ENCODE results near the gene NOB1.
"Not testable (repeated sequence)": the region's sequence is repeated elsewhere in the genome, so short reads cannot be mapped to it uniquely, and the experiment has no call there.

Gene NOB1

DNA sequence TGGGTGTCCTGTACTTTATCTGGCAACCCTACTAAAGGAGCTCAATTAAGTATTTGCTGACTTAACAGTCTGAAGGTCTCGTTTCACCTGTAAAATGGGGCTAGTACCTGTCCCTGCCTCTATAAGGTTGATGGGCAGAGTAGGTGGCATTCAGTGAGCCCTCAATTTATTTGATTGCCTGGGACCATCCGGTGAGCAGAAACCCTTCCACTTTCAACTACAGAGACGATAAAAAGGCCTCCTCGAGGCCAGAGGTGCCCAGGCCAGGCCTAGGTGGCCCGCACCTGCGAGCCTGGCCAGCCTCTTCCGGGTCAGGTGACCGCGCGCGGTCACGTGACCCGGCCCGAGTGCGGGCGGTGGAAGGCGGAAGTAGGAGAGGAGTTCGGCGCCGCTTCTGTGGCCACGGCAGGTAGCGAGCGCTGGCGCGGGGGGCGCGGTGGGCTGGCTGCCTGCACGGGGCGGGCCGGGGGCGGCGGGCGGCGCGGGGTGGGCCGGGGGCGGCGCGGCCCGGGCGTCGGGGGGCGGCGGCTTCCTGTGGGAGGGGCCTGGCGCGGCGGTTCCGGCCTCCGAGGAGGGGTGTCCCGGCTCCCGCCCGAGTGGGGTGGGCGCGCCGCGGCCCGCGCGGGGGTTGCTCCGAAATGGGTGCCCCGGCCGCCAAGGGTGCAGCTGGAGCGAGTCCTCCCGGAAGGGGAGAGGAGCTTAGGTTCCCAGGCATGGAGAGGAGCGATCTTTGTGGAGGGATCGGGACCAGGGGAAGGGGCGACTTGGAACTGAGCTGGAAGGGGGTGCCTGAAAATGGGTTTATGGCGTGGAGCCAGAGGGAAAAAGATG lies 7.5 kb upstream of the NOB1 start, which contains the start of gene WWP2:
Gene WWP2 (plus strand): TSS at position 350 of the 831 bp plus-strand sequence. CDS start 24,679 bp downstream, outside the sequence.
- DNase-seq: peak in 55 of 58 donors; percentile 28 to 89 (median 69)

DNA sequence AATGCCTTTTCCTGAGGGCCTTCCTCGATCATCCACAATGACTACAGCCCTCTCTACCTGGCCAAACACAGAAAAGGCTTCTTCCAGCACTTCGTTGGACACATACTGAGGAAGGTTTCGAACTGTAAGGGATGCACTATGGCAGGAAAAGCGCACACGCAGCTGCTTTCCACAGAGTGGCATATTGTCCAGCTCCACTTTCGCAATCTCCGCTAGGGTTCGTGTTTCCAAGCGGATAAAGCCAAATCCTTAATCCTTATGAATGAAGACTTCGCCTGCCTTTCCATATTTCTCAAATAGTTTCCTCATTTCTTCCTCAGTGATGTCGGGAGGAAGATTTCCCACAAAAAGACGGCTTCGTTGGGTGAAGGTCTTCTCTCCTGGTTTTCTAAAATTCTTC lies 2.6 kb upstream of the NOB1 start:
- DNase-seq: not testable (repeated sequence)

DNA sequence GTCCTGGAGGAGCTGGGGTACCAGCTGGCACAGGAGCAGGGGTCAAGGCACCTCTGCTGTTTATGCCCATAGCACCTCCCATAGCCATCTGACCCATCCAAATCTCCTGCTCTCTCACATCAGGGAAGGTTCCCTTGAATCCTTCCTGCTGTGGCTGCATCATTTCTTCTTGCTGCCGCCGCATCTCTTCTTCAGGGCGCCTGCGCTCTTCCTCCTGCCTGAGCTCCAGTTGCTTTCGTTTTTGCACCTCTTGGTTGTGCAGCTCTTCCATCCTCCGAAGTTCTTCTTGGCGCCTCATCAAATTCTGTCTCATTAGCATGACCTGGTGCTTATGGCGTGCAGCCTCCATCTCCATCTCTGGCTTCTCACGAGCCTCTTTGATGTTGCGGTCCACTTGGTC lies 2.0 kb upstream of the NOB1 start:
- DNase-seq: no peak

DNA sequence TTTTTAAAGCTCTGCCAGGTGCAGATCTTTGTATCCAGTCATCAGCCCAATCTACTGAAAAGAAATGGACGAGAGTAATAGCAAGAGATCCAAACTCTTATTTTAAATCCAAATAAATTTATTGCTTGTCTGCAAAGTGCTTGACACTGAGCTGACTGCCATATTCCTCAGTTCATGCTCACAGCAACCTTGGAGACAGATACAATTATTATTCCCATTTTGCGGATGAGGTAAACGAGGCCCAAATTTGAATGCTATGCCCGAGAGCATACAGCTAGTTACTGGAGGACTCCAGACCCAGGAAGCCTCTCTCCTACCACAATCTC lies 620 bp downstream of the NOB1 start:
- no peak for DNase-seq

DNA sequence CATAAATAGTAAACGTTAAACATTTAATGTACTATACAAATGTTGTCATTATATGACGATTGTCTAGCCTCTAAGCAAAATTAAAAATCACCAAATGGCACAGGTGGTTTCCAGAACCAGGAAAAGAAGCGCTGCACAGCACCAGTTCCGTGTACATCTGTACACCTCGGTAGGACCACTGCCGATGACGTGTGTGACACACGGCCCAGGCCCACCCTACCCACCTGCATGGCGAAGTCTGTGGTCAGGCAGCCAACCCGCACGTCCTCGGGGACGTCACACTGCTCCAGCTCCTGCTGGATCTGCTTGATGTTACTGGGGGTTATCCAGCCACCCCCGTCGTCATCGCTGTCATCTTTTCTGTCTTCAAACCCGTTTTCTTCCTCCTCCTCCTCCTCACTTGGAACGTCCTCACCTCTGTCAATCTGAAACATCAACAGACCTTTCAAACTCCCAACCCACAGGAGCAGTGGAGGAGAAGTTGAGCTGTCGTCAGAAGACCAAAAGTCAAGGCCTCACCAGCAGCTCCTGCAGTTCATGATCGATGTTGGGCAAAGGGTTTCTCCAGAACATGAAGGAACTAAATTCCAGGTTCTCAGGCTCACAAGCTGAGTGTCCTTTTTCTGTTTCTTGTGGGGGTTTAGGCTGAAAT lies 5.9 kb downstream of the NOB1 start:
- no peak for DNase-seq

DNA sequence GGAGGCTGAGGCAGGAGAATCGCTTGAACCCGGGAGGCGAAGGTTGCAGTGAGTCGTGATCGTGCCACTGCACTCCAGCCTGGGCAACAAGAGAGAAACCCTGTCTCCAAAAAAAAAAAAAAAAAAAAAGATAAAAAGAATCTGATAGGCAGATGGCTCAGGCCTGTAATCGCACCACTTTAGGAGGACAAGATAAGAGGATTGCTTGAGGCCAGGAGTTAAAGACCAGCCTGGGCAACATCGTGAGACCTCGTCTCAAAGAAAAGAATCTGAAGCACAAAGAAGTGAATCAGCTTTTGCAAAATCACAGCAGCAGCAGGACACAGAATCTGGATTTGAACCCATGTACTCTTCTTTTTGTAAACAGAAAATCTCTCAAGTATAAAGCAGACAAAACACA lies 7.6 kb downstream of the NOB1 start:
- DNase-seq: no peak

DNA sequence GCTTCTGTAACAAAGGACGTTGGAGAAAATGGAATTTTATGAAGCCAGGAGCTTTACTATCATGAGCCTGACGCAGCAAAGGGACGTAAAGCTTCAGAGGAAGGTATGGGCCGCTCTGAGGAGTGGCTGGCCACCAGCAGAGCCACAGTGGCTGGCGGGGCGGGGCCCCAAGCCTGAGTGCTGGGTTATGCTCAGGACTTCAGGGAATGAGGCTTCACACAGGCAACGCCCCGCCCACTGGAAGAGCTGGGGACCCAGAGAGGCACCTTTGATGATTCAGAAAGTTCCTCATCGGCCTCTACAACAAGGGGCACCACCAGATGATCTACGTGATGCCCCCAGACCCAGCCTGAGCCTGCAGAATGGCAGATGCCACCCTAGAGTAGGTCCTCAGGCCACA lies 8.8 kb downstream of the NOB1 start:
- DNase-seq: no peak

DNA sequence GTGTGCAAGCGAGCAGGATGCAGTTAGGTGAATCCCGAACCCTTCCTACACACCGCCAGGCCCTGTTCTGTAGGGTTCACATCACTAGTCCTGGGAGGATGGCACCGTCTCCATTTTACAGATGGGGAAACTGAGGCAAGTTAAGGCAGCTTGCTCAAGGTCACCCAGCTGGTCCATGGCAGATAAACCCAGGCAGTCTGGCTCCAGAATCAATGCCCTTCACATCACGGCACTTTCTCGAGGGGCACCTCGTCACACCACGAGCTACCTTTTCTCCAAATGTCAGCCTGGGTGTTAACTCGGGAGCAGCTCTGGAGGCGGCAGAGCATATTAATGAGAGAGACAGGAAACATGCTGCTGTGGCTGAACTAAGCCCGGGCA lies 9.5 kb downstream of the NOB1 start:
- no peak for DNase-seq

DNA sequence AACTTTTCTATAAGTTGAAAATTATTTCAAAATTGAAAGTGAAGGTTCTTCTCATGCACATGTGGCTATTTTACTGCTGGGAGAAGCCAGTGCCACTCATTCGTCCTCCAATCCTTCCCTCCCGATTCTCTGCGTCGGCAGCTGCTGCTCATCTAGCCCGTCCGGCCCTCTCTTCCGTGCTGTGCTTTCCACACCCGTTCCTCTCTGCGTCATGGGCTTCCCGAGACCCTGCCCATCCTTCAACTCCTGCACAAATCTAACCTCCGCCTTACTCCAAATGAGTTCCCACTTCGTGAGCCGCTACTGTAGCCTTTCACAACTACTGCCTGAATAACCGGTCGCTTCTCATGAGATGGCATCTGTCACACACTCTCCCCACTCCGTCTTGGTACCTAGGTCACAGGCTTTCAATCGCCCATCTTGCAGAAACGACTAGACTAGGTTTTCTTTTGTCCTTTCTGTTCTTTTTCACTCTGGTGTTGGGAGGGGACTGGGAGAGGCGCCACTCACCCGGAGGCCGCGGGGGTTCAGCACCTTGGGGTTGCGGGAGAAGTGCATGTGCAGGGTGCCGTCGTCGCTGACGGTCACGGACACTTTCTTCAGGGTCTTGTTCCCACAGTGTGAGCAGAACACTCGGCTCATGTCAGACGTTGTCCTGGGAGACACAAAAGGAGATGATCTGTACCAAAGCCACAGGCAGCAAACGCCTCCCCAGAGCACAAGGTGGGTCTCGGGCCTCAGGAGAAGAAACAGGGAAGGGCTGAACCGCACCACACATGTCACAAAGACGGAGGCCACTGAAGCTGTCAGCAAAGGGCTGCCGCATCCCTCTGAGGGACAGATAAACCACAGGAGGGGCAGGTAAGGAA lies 10.1 kb downstream of the NOB1 start:
- DNase-seq: no peak

DNA sequence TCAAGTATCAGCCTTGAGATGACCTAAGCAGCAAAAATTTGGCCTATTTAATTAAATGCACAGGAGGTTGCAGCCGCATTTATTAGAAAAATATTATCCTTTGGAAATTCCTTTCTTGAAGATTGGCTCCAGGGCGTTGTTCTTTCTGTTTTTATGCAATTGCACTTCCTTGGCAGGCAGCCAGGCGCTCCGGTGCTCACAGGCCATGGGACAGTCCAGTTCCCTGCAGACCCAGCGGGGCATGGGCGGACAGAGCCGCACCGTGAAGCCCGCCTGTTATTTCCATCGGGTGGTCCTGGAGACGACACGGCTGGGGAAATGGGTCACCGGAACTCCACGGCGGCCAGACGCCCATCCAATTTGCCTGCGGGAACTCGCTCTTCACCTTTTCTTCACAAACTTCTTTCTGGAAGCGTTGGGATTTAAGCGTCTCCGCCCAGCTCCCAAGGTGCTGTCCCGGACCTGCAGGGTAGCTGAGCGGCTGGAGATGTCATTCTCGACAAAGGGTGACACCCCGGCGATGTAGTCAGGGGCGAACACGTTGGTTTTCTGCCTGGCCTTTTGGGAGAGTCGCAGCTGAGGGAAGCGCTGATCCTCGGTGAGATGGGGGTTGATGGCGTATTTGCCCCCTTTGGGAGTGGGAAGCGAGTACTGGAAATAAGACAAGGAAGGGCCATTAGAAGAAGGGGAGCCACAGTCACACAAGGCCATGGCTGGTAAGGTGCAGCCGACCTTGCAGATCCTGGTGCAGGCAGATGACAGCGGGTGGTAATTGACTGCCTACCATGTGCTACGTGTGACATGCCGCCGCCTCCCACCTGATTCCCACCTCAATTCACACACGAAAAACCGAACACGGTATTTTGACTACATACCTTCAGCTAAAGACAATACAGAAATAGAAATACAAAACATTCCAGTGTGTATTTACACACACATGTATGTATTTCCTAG lies 12.5 kb downstream of the NOB1 start:
- peak in 30 of 58 donors; percentile 1 to 44 (median 10) for DNase-seq

DNA sequence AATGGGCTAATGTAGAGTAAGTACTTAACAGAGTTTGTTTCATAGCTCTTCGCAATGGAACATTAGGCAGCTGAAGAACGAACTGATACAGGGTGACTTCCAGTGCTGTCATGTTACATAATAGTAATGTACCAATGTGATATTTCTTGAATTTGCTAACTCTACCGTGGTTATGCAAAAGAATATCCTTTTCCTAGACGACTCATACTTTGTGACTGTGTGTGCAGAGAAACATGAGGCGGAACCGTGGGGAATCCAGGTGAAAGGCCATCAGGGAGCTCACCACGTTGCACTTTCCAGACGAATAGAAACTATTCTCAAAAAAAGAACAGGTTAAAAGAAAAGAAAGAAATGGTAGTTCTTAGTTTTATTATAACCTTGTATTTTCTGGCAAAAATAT lies 13.2 kb downstream of the NOB1 start:
- DNase-seq: no peak

DNA sequence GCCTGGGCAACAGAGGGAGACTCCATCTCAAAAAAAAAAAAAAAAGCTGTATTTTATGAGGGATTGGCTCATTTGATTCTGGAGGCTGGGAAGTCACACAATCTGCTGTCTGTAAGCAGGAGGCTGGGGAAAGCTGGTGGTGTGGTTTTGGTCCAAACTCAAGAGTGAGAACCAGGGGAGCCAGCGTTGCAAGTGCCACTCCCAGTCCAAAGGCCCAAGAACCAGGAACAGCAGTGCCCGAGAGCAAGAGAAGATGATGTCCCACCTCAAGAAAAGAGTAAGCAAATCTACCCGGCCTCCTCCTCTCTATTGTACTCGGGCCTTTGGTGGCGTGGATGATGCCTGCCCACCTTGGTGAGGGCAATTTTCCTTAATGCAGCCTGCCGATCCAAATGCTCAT lies 22.6 kb downstream of the NOB1 start:
- no peak for DNase-seq

DNA sequence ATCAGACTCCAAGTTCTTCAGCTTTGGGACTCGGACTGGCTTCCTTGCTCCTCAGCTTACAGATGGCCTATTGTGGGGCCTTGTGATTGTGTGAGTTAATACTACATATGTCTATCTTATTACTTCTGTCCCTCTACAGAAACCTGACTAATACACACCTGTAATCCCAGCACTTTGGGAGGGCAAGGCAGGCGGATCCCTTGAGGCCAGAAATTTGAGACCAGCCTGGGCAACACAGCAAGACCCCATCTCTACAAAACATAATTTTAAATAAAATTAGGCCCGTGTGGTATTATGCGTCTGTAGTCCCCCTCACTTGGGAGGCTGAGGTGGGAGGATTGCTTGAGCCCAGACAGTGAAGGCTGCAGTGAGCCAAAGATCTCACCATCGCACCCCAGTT lies 23.4 kb downstream of the NOB1 start:
- not testable (repeated sequence) for DNase-seq

DNA sequence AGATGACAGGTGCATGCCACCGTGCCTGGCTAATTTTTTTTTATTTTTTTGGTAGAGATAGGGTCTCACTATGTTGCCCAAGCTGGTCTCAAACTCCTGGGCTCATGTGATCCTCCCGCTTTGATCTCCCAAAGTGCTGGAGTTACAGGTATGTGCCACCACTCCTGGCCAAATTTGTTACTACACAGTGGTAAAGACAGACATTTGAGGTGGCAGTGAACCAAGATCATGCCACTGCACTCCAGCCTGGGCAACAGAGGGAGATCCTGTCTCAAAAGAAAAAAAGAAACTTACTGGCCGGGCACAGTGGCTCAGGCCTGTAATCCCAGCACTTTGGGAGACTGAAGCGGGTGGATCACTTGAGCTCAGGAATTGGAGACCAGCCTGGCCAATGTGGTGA lies 25.7 kb downstream of the NOB1 start:
- not testable (repeated sequence) for DNase-seq

DNA sequence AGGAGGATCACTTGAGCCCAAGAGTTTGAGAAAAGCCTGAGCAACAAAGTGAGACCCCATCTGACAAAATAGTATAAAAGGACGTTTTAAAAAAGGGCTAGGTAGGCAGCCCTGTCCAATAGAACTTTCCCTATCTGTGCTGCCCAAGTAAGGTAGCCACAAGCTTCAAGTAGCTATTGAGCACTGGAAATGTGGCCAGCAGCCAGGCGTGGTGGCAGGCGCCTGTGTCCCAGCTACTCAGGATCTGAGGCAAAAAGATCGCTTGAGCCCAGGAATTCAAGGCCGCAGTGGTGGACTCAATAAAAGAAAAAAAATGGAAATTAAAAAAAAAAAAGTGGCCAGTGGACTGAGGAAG lies 26.8 kb downstream of the NOB1 start:
- DNase-seq: peak in 45 of 58 donors; percentile 4 to 79 (median 40)

DNA sequence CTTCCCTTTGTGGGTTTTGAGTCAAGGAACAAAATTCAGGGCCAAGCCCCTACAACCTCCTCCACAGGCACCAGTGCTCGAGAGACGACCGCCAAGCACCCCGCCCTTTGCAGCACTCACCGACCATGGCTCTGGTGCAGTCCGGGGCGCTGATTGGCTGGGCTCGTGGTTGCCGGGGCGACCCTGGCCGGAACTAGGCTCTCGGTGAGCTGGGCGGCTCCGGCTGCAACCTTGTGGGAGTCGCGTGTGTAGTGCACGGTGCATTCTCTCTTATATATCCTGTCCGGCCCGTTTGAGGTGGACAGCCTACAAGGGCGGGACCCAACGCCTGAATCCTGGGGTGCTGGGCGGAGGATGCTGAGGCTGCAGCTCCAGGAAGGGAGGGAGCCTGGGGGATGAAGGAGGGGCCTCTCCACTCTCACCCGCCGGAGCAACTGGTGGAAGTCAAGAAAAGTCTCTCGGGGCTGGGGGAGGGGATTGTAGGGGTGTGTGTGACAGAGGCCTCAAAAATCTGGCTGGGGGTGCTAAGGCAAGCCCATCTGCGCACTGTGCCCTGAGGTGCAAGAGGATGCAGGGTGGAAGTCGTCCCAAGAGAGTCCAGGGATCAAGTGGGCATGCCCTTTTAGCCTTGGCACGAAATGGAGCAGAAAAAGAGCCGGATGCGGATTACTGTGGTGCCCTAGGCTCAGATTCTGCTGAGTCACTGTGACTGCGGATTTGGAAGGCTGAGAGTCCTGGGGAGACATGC lies 28.2 kb downstream of the NOB1 start, which contains the start of gene NQO1:
Gene NQO1 (minus strand): TSS at position 248 of the 748 bp plus-strand sequence. CDS start 121 bp downstream, at position 127.
- DNase-seq: peak; percentile 54 to 95 (median 85)

DNA sequence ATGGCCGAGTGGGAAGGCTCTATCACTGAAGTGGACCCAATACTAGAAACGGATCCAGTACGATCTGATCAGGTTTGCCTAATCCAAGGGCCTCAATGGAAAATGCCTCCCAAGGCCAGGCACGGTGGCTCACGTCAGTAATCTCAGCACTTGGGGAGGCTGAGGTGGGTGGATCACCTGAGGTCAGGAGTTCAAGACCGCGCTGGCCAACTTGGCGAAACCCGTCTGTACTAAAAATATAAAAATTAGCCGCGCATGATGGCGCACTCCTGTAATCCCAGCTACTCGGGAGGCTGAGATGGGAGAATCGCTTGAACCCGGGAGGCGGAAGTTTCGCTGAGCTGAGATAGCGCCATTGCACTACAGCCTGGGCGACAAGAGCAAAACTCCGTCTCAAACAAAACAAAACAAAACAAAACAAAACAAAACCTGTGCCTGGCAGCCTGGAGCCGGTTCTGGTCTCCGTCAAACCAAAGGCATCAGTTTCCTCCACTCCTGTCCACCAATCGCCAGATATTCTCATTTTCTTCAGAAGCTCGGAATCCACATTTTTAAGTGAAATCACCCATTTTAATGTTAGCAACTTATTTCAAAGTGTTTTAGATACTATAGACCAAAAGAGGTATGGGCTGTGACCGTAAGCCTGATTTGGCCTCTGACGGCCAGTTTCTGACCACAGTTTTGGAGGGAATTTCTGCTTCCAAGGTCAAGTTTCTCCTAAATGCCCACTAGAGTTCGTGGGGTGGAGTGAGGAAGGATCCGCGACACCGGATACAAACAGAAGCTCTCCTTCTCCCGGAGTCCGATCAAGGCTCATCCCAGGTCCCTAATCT lies 29.0 kb downstream of the NOB1 start:
- no peak for DNase-seq

DNA sequence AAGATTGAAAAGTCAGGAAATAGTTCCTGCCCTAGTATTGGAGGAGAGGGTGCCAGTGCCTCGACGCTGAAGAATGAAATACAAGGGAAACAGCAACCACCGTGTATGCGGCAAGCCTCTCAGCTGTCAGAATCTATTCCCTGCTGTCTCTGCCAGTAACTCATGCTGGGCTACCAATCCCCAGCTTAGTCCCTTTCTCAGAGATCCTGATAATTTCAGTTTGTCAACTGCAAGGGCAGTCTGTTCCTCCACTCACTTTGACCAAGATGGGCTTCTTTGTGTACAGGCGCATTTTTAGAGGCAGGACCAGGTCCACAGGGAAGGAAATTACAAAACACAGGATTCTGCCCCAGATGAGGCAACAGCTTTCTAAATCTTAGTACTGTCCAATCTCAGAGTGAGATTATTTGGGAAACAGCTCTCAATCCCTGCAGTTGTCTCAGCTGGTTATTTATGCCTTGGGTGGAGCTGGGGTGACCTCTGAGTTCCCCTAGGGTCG lies 29.7 kb downstream of the NOB1 start:
- peak in 1 of 58 donors; percentile 7 for DNase-seq

DNA sequence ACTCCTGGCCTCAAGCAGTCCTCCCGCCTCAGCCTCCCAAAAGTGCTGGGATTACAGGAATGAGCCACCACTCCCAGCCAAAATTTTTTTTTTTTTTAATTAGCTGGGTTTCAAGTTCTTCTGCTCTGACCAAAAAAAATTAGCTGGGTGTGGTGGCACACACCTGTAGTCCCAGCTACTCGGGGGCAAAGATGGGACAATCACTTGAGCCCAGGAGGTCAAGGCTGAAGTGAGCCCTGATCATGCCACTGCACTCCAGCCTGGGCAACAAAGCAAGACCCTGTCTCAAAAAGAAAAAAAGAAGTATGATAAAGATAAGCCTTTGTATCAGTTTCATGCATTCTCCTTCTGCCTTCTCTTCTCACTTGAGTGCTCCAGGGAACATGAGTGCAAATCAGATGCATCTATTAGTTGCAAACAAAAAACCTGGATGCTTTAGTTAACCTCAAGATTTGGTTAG lies 30.3 kb downstream of the NOB1 start:
- DNase-seq: no peak

Measured in anterior cingulate cortex (tissue), 58 donors.